ENCODE data around the gene CTIF.

DNA sequence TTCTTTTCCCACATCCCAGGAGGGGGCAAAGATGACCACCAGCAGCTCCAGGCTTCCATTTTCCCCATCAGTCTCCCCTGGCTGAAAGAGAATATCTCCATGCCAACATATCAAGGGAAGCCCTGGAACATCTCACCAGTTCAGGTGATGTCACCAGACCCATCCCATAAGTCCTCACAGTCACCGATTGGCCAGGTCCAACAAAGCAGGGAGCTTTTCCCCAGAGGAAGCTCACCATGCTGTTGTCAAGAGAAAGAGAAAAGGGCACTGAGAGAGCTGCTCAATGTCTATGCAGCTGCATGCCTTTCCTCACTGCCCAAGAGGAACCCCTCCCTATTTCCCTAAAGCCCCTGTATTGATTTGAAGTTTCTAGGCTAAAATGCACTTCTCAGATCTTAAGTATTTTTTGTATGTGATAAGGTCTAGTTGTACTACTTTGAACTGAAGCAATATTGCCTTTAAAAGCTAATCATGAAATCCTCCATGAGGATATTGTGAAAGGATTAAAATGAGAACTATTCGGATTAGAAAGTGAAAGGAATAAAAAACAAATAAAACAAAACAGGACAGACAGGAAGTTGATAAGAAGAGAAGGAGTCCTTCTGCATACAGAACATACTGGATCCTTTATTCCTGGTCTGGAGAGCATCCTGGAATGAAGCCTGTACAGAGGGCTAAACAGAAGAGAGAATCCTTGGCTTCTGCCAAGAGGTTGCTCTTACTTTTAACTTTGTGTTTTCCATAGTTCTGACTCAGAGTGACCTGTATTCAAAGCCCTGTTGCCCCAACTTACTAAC, 45.2 kb upstream of the CTIF start:
- TF ChIP-seq, protein P1, sequence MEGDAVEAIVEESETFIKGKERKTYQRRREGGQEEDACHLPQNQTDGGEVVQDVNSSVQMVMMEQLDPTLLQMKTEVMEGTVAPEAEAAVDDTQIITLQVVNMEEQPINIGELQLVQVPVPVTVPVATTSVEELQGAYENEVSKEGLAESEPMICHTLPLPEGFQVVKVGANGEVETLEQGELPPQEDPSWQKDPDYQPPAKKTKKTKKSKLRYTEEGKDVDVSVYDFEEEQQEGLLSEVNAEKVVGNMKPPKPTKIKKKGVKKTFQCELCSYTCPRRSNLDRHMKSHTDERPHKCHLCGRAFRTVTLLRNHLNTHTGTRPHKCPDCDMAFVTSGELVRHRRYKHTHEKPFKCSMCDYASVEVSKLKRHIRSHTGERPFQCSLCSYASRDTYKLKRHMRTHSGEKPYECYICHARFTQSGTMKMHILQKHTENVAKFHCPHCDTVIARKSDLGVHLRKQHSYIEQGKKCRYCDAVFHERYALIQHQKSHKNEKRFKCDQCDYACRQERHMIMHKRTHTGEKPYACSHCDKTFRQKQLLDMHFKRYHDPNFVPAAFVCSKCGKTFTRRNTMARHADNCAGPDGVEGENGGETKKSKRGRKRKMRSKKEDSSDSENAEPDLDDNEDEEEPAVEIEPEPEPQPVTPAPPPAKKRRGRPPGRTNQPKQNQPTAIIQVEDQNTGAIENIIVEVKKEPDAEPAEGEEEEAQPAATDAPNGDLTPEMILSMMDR (IDR thresholded peaks at IDR 0.05) = no peak
- no peak for TF ChIP-seq POLR2AphosphoS5 (IDR thresholded peaks at IDR 0.05; ENCODE audit: low read depth, low read length)
